Measurements from ENCODE around the gene ASXL1.
A peak's percentile ranks its signal among the peaks of the same experiment; 100 is the strongest.
"Not testable (repeated sequence)": the region's sequence is repeated elsewhere in the genome, so short reads cannot be mapped to it uniquely, and the experiment has no call there.

ASXL1 gene

GRCh38 chr20:32337937-32338661, 20.0 kb upstream of the ASXL1 start:
- DNase-seq (ENCODE audit: low spot score): no peak

- DNase-seq (ENCODE audit: low spot score): no peak
Measured at GRCh38 chr20:32338665-32339064, 19.5 kb upstream of the ASXL1 start.

GRCh38 chr20:32339116-32339515, 19.0 kb upstream of the ASXL1 start:
- DNase-seq (ENCODE audit: low spot score): no peak

- DNase-seq (ENCODE audit: low spot score): not testable (repeated sequence)
Measured at GRCh38 chr20:32341053-32341452, 17.1 kb upstream of the ASXL1 start.

GRCh38 chr20:32343439-32343838, 14.7 kb upstream of the ASXL1 start:
- no peak for DNase-seq (ENCODE audit: low spot score)

- no peak for DNase-seq (ENCODE audit: low spot score)
Measured at GRCh38 chr20:32344835-32345506, 13.2 kb upstream of the ASXL1 start.

- DNase-seq (ENCODE audit: low spot score): no peak
Measured at GRCh38 chr20:32348207-32348606, 9.9 kb upstream of the ASXL1 start.

GRCh38 chr20:32350421-32350820, 7.7 kb upstream of the ASXL1 start:
- DNase-seq (ENCODE audit: low spot score): no peak

GRCh38 chr20:32352121-32352720, 5.9 kb upstream of the ASXL1 start:
- no peak for DNase-seq (ENCODE audit: low spot score)

- DNase-seq (ENCODE audit: low spot score): no peak
Measured at GRCh38 chr20:32353848-32354496, 4.2 kb upstream of the ASXL1 start.

GRCh38 chr20:32354592-32355416, 3.3 kb upstream of the ASXL1 start:
- peak; percentile 44 for DNase-seq (ENCODE audit: low spot score)

- no peak for DNase-seq (ENCODE audit: low spot score)
Measured at GRCh38 chr20:32355417-32355841, 2.7 kb upstream of the ASXL1 start.

- peak; percentile 37 for DNase-seq (ENCODE audit: low spot score)
Measured at GRCh38 chr20:32355907-32356621, 2.1 kb upstream of the ASXL1 start.

GRCh38 chr20:32356622-32357374, 1.3 kb upstream of the ASXL1 start:
- no peak for DNase-seq (ENCODE audit: low spot score)

- no peak for DNase-seq (ENCODE audit: low spot score)
Measured at GRCh38 chr20:32357375-32357868, 709 bp upstream of the ASXL1 start.

GRCh38 chr20:32358632-32358882, 426 bp downstream of the ASXL1 start:
- DNase-seq (ENCODE audit: low spot score): no peak

- DNase-seq (ENCODE audit: low spot score): peak; percentile 77
Measured at GRCh38 chr20:32358883-32359632, 927 bp downstream of the ASXL1 start.

- DNase-seq (ENCODE audit: low spot score): peak; percentile 70
Measured at GRCh38 chr20:32359633-32360332, 1.7 kb downstream of the ASXL1 start.

GRCh38 chr20:32360333-32360634, 2.2 kb downstream of the ASXL1 start:
- DNase-seq (ENCODE audit: low spot score): no peak
